Cardiac muscle cell (in vitro differentiated cells and primary cell): ENCODE data around the gene KIRREL3. TPM values are rescaled to one million over a fixed set of nuclear protein-coding genes. Genes with fewer than 3 reads are reported as not detected.
A peak's percentile ranks its signal among the peaks of the same experiment; 100 is the strongest.

Experiments
- DNase-seq, 2 donors: peaks; one replicate each; pipeline versions ENCODE4 v3.0.0 to v3.0.0-alpha.2; 2010 to 2017; ENCODE audit warnings: low read depth in 1 of 2, low spot score in 1 of 2
- H3K27ac ChIP-seq: fragments of 200-600 bp; sonication (generic); 2 replicates; pipeline ENCODE4 v1.5.1; 2016
- H3K27me3 ChIP-seq: fragments of 200-600 bp; sonication (generic); 2 replicates; pipeline ENCODE4 v1.6.0; 2016; ENCODE audit warnings: control low read depth
- H3K36me3 ChIP-seq: fragments of 200-600 bp; sonication (generic); 2 replicates; pipeline ENCODE4 v1.5.1; 2016; ENCODE audit warnings: control low read depth
- H3K4me1 ChIP-seq: fragments of 200-600 bp; sonication (generic); 2 replicates; pipeline ENCODE4 v1.8.1; 2017; ENCODE audit warnings: low read depth, mild to moderate bottlenecking, mixed run types
- H3K4me3 ChIP-seq: fragments of 200-600 bp; sonication (generic); 2 replicates; pipeline ENCODE4 v1.5.1; 2016; ENCODE audit warnings: mild to moderate bottlenecking
- H3K9me3 ChIP-seq: fragments of 200-600 bp; sonication (generic); 2 replicates; pipeline ENCODE4 v1.5.1; 2017; ENCODE audit warnings: low read depth, mild to moderate bottlenecking, control low read depth
- CTCF ChIP-seq: IDR thresholded peaks from 2 replicates; pipeline ENCODE4 v1.5.1; 2012; ENCODE audit warnings: low read depth, mild to moderate bottlenecking, low read length
- polyA plus RNA-seq: library from polyadenylated mRNA; unstranded; fragments of >200 nt; fragmentation: Nextera tagmentation; extraction: Ambion mirVana; gene quantifications from 2 replicates; pipeline ENCODE4 v1.2.1, GENCODE V29; 2016
- total RNA-seq: library from RNA; depleted of rRNA; stranded (reverse); fragments of >200 nt; gene quantifications from 2 replicates; pipeline ENCODE4 v1.2.3, GENCODE V29; 2016

Gene KIRREL3
- total and polyA plus RNA-seq, 2 experiments from 2014 or later = 0.12 to 0.89 TPM

GRCh38 chr11:126518972-126519690, 481.4 kb downstream of the KIRREL3 start:
- H3K27ac ChIP-seq = no peak overlapping the region
- no peak for DNase-seq
- H3K9me3 ChIP-seq = no peaks in the 10 kb centered on the region
- H3K36me3 ChIP-seq = no peaks in the 10 kb centered on the region
- H3K4me1 ChIP-seq = no peaks in the 10 kb centered on the region
- H3K4me3 ChIP-seq = no peak overlapping the region
- H3K27me3 ChIP-seq = no peaks in the 10 kb centered on the region
- TF ChIP-seq CTCF = no peak

- Histone ChIP-seq H3K27ac (no peak overlapping the region), H3K4me1 (no peaks in the 10 kb centered on the region), H3K9me3 (no peaks in the 10 kb centered on the region), H3K36me3 (no peaks in the 10 kb centered on the region), H3K27me3 (no peaks in the 10 kb centered on the region), H3K4me3 (no peak overlapping the region)
- no peak for TF ChIP-seq CTCF
- DNase-seq = no peak
These were observed 482.2 kb downstream of the KIRREL3 start for GRCh38 chr11:126518071-126518971.

GRCh38 chr11:126515501-126515900, 485.1 kb downstream of the KIRREL3 start:
- Histone ChIP-seq H3K4me1 (no peaks in the 10 kb centered on the region), H3K27me3 (no peaks in the 10 kb centered on the region), H3K27ac (no peak overlapping the region), H3K4me3 (no peak overlapping the region), H3K36me3 (no peaks in the 10 kb centered on the region), H3K9me3 (no peaks in the 10 kb centered on the region)
- TF ChIP-seq CTCF = no peak
- no peak for DNase-seq

- no peaks in the 10 kb centered on the region for H3K9me3 ChIP-seq
- H3K27me3 ChIP-seq = peaks cover 3% of the 10 kb centered on the region
- H3K27ac ChIP-seq = no peak overlapping the region
- TF ChIP-seq CTCF = no peak
- DNase-seq = peak in 1 of 2 donors; percentile 17
- H3K36me3 ChIP-seq = no peaks in the 10 kb centered on the region
- no peaks in the 10 kb centered on the region for H3K4me1 ChIP-seq
- H3K4me3 ChIP-seq = no peak overlapping the region
These were observed 486.4 kb downstream of the KIRREL3 start for GRCh38 chr11:126514061-126514693.
